ENCODE results near the gene SLC6A5.
A peak's percentile ranks its signal among the peaks of the same experiment; 100 is the strongest.

SLC6A5 gene

GRCh38 chr11:20638074-20638473 lies 38.7 kb downstream of the SLC6A5 start:
- no peak overlapping the region for H3K4me3 ChIP-seq (ENCODE audit: low read depth, low read length)
- DNase-seq (ENCODE audit: low read depth, low spot score) = no peak
- no peak for TF ChIP-seq CTCF (IDR thresholded peaks at IDR 0.05; ENCODE audit: insufficient read depth, low read length, missing control alignments)
- CTCF ChIA-PET = interaction anchor here (1.0 to 1.6 kb wide), 2 partner anchors 9 to 23 kb away, joined by 3 to 4 read pairs; no protein-coding TSS in a partner anchor
- POLR2A ChIA-PET = no interaction called here

GRCh38 chr11:20639688-20640087 lies 40.3 kb downstream of the SLC6A5 start:
- CTCF ChIA-PET = no interaction called here

GRCh38 chr11:20640401-20640800 lies 41.0 kb downstream of the SLC6A5 start:
- no peak for TF ChIP-seq CTCF (IDR thresholded peaks at IDR 0.05; ENCODE audit: insufficient read depth, low read length, missing control alignments)
- POLR2A ChIA-PET = no interaction called here
- H3K4me3 ChIP-seq (ENCODE audit: low read depth, low read length) = no peak overlapping the region
- CTCF ChIA-PET = no interaction called here
- DNase-seq (ENCODE audit: low read depth, low spot score) = no peak

More at GRCh38 chr11:20639688-20640087, 40.3 kb downstream of the SLC6A5 start:
- no peak for TF ChIP-seq CTCF (IDR thresholded peaks at IDR 0.05; ENCODE audit: insufficient read depth, low read length, missing control alignments)
- DNase-seq (ENCODE audit: low read depth, low spot score) = no peak
- POLR2A ChIA-PET = no interaction called here
- no peak overlapping the region for H3K4me3 ChIP-seq (ENCODE audit: low read depth, low read length)

GRCh38 chr11:20644360-20644759 lies 45.0 kb downstream of the SLC6A5 start:
- CTCF ChIA-PET = no interaction called here
- DNase-seq (ENCODE audit: low read depth, low spot score) = no peak

GRCh38 chr11:20647976-20648565 lies 48.7 kb downstream of the SLC6A5 start:
- H3K4me3 ChIP-seq (ENCODE audit: low read depth, low read length) = no peak overlapping the region
- peak; percentile 71 for TF ChIP-seq CTCF (IDR thresholded peaks at IDR 0.05; ENCODE audit: insufficient read depth, low read length, missing control alignments)
- CTCF ChIA-PET = interaction anchor here (0.6 to 3.6 kb wide), 11 partner anchors 9 to 1659 kb away, joined by 3 to 20 read pairs (median 3); no protein-coding TSS in a partner anchor
- DNase-seq (ENCODE audit: low read depth, low spot score) = no peak
- POLR2A ChIA-PET = no interaction called here

More at GRCh38 chr11:20644360-20644759, 45.0 kb downstream of the SLC6A5 start:
- no peak for TF ChIP-seq CTCF (IDR thresholded peaks at IDR 0.05; ENCODE audit: insufficient read depth, low read length, missing control alignments)
- POLR2A ChIA-PET = no interaction called here
- no peak overlapping the region for H3K4me3 ChIP-seq (ENCODE audit: low read depth, low read length)

GRCh38 chr11:20652150-20652806 lies 52.9 kb downstream of the SLC6A5 start:
- no peak for DNase-seq (ENCODE audit: low read depth, low spot score)
- ChIA-PET CTCF (interaction anchor here (0.8 to 1.3 kb wide), 3 partner anchors 10 to 21 kb away, joined by 3 to 4 read pairs (median 3); no protein-coding TSS in a partner anchor), POLR2A (no interaction called here)
- TF ChIP-seq CTCF (IDR thresholded peaks at IDR 0.05; ENCODE audit: insufficient read depth, low read length, missing control alignments) = no peak
- no peak overlapping the region for H3K4me3 ChIP-seq (ENCODE audit: low read depth, low read length)
